OCI-LY3 (cell line): ENCODE measurements around the gene KRTAP21-2.

ENCODE experiments used
- EZH2phosphoT487 ChIP-seq: fragments of 200-600 bp; shearing (Covaris generic); IDR thresholded peaks from 2 replicates; pipeline ENCODE4 v1.6.1; 2018; ENCODE audit warnings: antibody characterized with exemption, mixed run types, low read depth
- TF ChIP-seq, protein P1 (sequence below): fragments of 200-600, 300-600 bp; sonication (generic); IDR thresholded peaks from 2 replicates; pipeline ENCODE4 v1.5.1; 2014; ENCODE audit warnings: antibody characterized with exemption, low read length, low read depth

DNA sequence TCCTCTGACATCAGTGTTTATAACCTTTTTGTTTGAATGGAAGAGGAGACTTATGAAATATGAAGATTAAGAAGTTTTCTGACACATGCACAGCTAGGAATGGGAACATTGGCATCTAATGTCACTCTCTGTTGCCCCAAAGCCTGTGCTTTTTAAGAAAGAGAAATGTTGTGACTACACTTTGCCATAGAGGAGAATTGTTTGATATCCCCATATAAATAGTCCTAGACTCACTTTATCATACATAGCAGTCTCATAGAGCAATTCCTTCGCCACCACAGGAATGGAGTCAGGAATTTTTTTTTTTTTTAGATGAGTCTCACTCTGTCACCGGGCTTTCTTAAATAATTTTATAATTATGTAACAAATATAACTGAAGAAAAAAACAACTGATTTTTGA is 30.0 kb downstream of the KRTAP21-2 start:
- TF ChIP-seq, protein P1, sequence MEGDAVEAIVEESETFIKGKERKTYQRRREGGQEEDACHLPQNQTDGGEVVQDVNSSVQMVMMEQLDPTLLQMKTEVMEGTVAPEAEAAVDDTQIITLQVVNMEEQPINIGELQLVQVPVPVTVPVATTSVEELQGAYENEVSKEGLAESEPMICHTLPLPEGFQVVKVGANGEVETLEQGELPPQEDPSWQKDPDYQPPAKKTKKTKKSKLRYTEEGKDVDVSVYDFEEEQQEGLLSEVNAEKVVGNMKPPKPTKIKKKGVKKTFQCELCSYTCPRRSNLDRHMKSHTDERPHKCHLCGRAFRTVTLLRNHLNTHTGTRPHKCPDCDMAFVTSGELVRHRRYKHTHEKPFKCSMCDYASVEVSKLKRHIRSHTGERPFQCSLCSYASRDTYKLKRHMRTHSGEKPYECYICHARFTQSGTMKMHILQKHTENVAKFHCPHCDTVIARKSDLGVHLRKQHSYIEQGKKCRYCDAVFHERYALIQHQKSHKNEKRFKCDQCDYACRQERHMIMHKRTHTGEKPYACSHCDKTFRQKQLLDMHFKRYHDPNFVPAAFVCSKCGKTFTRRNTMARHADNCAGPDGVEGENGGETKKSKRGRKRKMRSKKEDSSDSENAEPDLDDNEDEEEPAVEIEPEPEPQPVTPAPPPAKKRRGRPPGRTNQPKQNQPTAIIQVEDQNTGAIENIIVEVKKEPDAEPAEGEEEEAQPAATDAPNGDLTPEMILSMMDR = no peak
- no peak for TF ChIP-seq EZH2phosphoT487
